MM.1S (cell line): Measurements from ENCODE around the gene AKTIP.

Source experiments
- DNase-seq: peaks from one replicate; pipeline ENCODE4 v3.0.0-alpha.2; 2015
- H2AFZ ChIP-seq: fragments of 300-600 bp; sonication (generic); 2 replicates; pipeline ENCODE4 v1.6.0; 2016; ENCODE audit warnings: antibody characterized with exemption, low read length
- H3F3A ChIP-seq: fragments of 300-600 bp; sonication (generic); 2 replicates; pipeline ENCODE4 v1.6.1; 2016; ENCODE audit warnings: mild to moderate bottlenecking, antibody characterized with exemption, low read length, moderate library complexity, mixed read lengths; ENCODE audit not compliant: insufficient read depth
- H3K27ac ChIP-seq: fragments of 300-600 bp; sonication (generic); 2 replicates; pipeline ENCODE4 v1.5.1; 2016; ENCODE audit warnings: mild to moderate bottlenecking, low read length
- H3K27me3 ChIP-seq: fragments of 300-600 bp; sonication (generic); replicated peaks from 2 replicates; pipeline ENCODE4 v1.6.0; 2016; ENCODE audit warnings: low read length; ENCODE audit not compliant: insufficient read depth
- H3K36me3 ChIP-seq: fragments of 300-600 bp; sonication (generic); replicated peaks from 2 replicates; pipeline ENCODE4 v1.6.1; 2016; ENCODE audit warnings: mild to moderate bottlenecking, low read length, mixed read lengths; ENCODE audit not compliant: insufficient read depth
- H3K4me1 ChIP-seq: fragments of 300-600 bp; sonication (generic); 2 replicates; pipeline ENCODE4 v1.6.1; 2016; ENCODE audit warnings: low read length, mixed read lengths
- H3K4me2 ChIP-seq: fragments of 300-600 bp; sonication (generic); 2 replicates; pipeline ENCODE4 v1.6.0; 2016; ENCODE audit warnings: low read depth, low read length
- H3K4me3 ChIP-seq: fragments of 300-600 bp; sonication (generic); 2 replicates; pipeline ENCODE4 v1.5.1; 2016; ENCODE audit warnings: low read length, mixed read lengths
- H3K79me2 ChIP-seq: fragments of 300-600 bp; sonication (generic); 2 replicates; pipeline ENCODE4 v1.6.1; 2016; ENCODE audit warnings: mixed run types, low read length, mixed read lengths
- H3K9ac ChIP-seq: fragments of 300-600 bp; sonication (generic); 2 replicates; pipeline ENCODE4 v1.6.1; 2016; ENCODE audit warnings: low read length, mixed read lengths
- H3K9me2 ChIP-seq: fragments of 300-600 bp; sonication (generic); replicated peaks from 2 replicates; pipeline ENCODE4 v1.6.1; 2016; ENCODE audit warnings: mild to moderate bottlenecking, low read length, mixed read lengths; ENCODE audit not compliant: insufficient read depth
- H3K9me3 ChIP-seq: fragments of 300-600 bp; sonication (generic); replicated peaks from 2 replicates; pipeline ENCODE4 v1.6.1; 2016; ENCODE audit warnings: mild to moderate bottlenecking, low read length, mixed read lengths; ENCODE audit not compliant: insufficient read depth
- H4K20me1 ChIP-seq: fragments of 300-600 bp; sonication (generic); 2 replicates; pipeline ENCODE4 v1.6.1; 2016; ENCODE audit warnings: mild to moderate bottlenecking, low read length, moderate library complexity, mixed read lengths; ENCODE audit not compliant: insufficient read depth
- CTCF ChIP-seq: fragments of 300-600 bp; sonication (generic); IDR thresholded peaks from 2 replicates; pipeline ENCODE4 v1.5.1; 2016; ENCODE audit warnings: antibody characterized with exemption, low read length, mixed read lengths
- EZH2 ChIP-seq: fragments of 300-600 bp; sonication (generic); optimal IDR thresholded peaks from 2 replicates; pipeline ENCODE3; 2017; ENCODE audit warnings: low read depth, mild to moderate bottlenecking, antibody characterized with exemption, low read length, mixed read lengths
- EZH2phosphoT487 ChIP-seq: fragments of 300-600 bp; sonication (generic); IDR thresholded peaks from 2 replicates; pipeline ENCODE4 v1.6.1; 2018; ENCODE audit warnings: antibody characterized with exemption, low read length

The AKTIP gene

GRCh38 chr16:53530046-53530445 is 27.0 kb upstream of the AKTIP start:
- H3K79me2 ChIP-seq: no peaks in the 10 kb centered on the region
- H3K4me3 ChIP-seq: no peak overlapping the region
- H3K27ac ChIP-seq: no peak overlapping the region
- no peak for DNase-seq
- H3K4me2 ChIP-seq: no peak overlapping the region
- no peaks in the 10 kb centered on the region for H3K9me3 ChIP-seq
- H3K27me3 ChIP-seq: no peaks in the 10 kb centered on the region
- H3K9me2 ChIP-seq: no peaks in the 10 kb centered on the region
- no peak overlapping the region for H2AFZ ChIP-seq
- H4K20me1 ChIP-seq: no peaks in the 10 kb centered on the region
- no peaks in the 10 kb centered on the region for H3K36me3 ChIP-seq
- H3K9ac ChIP-seq: no peak overlapping the region
- no peaks in the 10 kb centered on the region for H3K4me1 ChIP-seq
- no peak for TF ChIP-seq EZH2phosphoT487
- TF ChIP-seq EZH2: no peak
- H3F3A ChIP-seq: no peaks in the 10 kb centered on the region

GRCh38 chr16:53529513-53529912 is 26.5 kb upstream of the AKTIP start:
- no peak for TF ChIP-seq CTCF
- TF ChIP-seq EZH2phosphoT487: no peak
- no peak for TF ChIP-seq EZH2
- Histone ChIP-seq H3K4me1 (no peaks in the 10 kb centered on the region), H3K9me3 (no peaks in the 10 kb centered on the region), H3K79me2 (no peaks in the 10 kb centered on the region), H3K4me2 (no peak overlapping the region), H3K4me3 (no peak overlapping the region), H3K9ac (no peak overlapping the region), H3K27me3 (no peaks in the 10 kb centered on the region), H4K20me1 (no peaks in the 10 kb centered on the region), H2AFZ (no peak overlapping the region), H3F3A (no peaks in the 10 kb centered on the region), H3K27ac (no peak overlapping the region), H3K36me3 (no peaks in the 10 kb centered on the region), H3K9me2 (no peaks in the 10 kb centered on the region)
- no peak for DNase-seq

- Histone ChIP-seq H2AFZ (no peak overlapping the region), H3K27ac (no peak overlapping the region)
- DNase-seq: no peak
Measured at GRCh38 chr16:53528797-53529196, 25.8 kb upstream of the AKTIP start.

More at GRCh38 chr16:53528797-53529196, 25.8 kb upstream of the AKTIP start:
- H4K20me1 ChIP-seq: no peaks in the 10 kb centered on the region
- H3K9me2 ChIP-seq: no peaks in the 10 kb centered on the region
- H3K27me3 ChIP-seq: no peaks in the 10 kb centered on the region
- H3K36me3 ChIP-seq: no peaks in the 10 kb centered on the region
- no peak overlapping the region for H3K9ac ChIP-seq
- H3K9me3 ChIP-seq: no peaks in the 10 kb centered on the region
- no peaks in the 10 kb centered on the region for H3F3A ChIP-seq
- H3K79me2 ChIP-seq: no peaks in the 10 kb centered on the region
- no peaks in the 10 kb centered on the region for H3K4me1 ChIP-seq
- H3K4me2 ChIP-seq: no peak overlapping the region
- TF ChIP-seq CTCF: no peak
- TF ChIP-seq EZH2: no peak
- H3K4me3 ChIP-seq: no peak overlapping the region
